ENCODE measurements around the gene SDE2. TPM values are rescaled to one million over a fixed set of nuclear protein-coding genes. Genes with fewer than 3 reads are reported as not detected.

The SDE2 gene
- polyA plus RNA-seq, 1 donor from 2014 or later: 18.6 TPM

GRCh38 chr1:225953315-225953714 lies 45.8 kb downstream of the SDE2 start:
- TF ChIP-seq TAF1 (IDR thresholded peaks at IDR 0.05; ENCODE audit: low read depth) (no peak), RAD21 (conservative IDR thresholded peaks at IDR 0.05) (no peak), POLR2AphosphoS5 (IDR thresholded peaks at IDR 0.05) (no peak), SMC3 (conservative IDR thresholded peaks at IDR 0.05; ENCODE audit: poor library complexity) (no peak), EZH2 (IDR thresholded peaks at IDR 0.05; ENCODE audit: borderline replicate concordance, insufficient read depth, low read length, poor library complexity, severe bottlenecking) (no peak), CTCF (IDR thresholded peaks at IDR 0.05; ENCODE audit: poor library complexity, severe bottlenecking) (no peak), REST (IDR thresholded peaks at IDR 0.05; ENCODE audit: borderline replicate concordance) (no peak), EP300 (conservative IDR thresholded peaks at IDR 0.05; ENCODE audit: poor library complexity, severe bottlenecking) (no peak), MXI1 (conservative IDR thresholded peaks at IDR 0.05; ENCODE audit: poor library complexity, severe bottlenecking) (no peak)
- Histone ChIP-seq H3K9me3 (ENCODE audit: low read length) (no peaks in the 10 kb centered on the region), H3F3A (ENCODE audit: insufficient read depth, low read length, poor library complexity, severe bottlenecking) (no peaks in the 10 kb centered on the region), H3K4me2 (ENCODE audit: low read length) (no peak overlapping the region), H4K20me1 (ENCODE audit: insufficient read depth) (no peaks in the 10 kb centered on the region), H3K36me3 (ENCODE audit: insufficient read depth, low read length) (no peaks in the 10 kb centered on the region), H3K9me2 (ENCODE audit: insufficient read depth, low read length) (no peaks in the 10 kb centered on the region), H3K4me3 (ENCODE audit: low read length) (no peak overlapping the region), H3K79me2 (replicated peaks; ENCODE audit: insufficient read depth, low read length) (no peaks in the 10 kb centered on the region), H3K27me3 (ENCODE audit: insufficient read depth, low read depth, low read length) (no peaks in the 10 kb centered on the region), H3K9ac (ENCODE audit: low read length) (no peak overlapping the region), H3K27ac (ENCODE audit: low read length) (no peak overlapping the region), H2AFZ (ENCODE audit: low read depth, low read length) (no peak overlapping the region)

- Histone ChIP-seq H3K9me3 (ENCODE audit: low read length) (no peaks in the 10 kb centered on the region), H3K27ac (ENCODE audit: low read length) (no peak overlapping the region), H3K79me2 (replicated peaks; ENCODE audit: insufficient read depth, low read length) (no peaks in the 10 kb centered on the region), H3K9ac (ENCODE audit: low read length) (no peak overlapping the region), H3K4me2 (ENCODE audit: low read length) (no peak overlapping the region), H4K20me1 (ENCODE audit: insufficient read depth) (no peaks in the 10 kb centered on the region), H3K36me3 (ENCODE audit: insufficient read depth, low read length) (no peaks in the 10 kb centered on the region), H2AFZ (ENCODE audit: low read depth, low read length) (no peak overlapping the region), H3F3A (ENCODE audit: insufficient read depth, low read length, poor library complexity, severe bottlenecking) (no peaks in the 10 kb centered on the region), H3K9me2 (ENCODE audit: insufficient read depth, low read length) (no peaks in the 10 kb centered on the region), H3K27me3 (ENCODE audit: insufficient read depth, low read depth, low read length) (no peaks in the 10 kb centered on the region), H3K4me3 (ENCODE audit: low read length) (no peak overlapping the region)
- TF ChIP-seq TAF1 (IDR thresholded peaks at IDR 0.05; ENCODE audit: low read depth): no peak
- TF ChIP-seq EZH2 (IDR thresholded peaks at IDR 0.05; ENCODE audit: borderline replicate concordance, insufficient read depth, low read length, poor library complexity, severe bottlenecking): no peak
- TF ChIP-seq SMC3 (conservative IDR thresholded peaks at IDR 0.05; ENCODE audit: poor library complexity): no peak
- TF ChIP-seq CTCF (IDR thresholded peaks at IDR 0.05; ENCODE audit: poor library complexity, severe bottlenecking): no peak
- TF ChIP-seq POLR2AphosphoS5 (IDR thresholded peaks at IDR 0.05): no peak
- TF ChIP-seq RAD21 (conservative IDR thresholded peaks at IDR 0.05): no peak
- no peak for TF ChIP-seq MXI1 (conservative IDR thresholded peaks at IDR 0.05; ENCODE audit: poor library complexity, severe bottlenecking)
These were observed 48.1 kb downstream of the SDE2 start for GRCh38 chr1:225950905-225951497.
